ENCODE data around the gene SPO11. TPM values are rescaled to one million over a fixed set of nuclear protein-coding genes. Genes with fewer than 3 reads are reported as not detected.

The SPO11 gene
- total RNA-seq, 3 donors from 2014 or later (not counting 1 experiment from before 2014, with no cell fraction given), result not detected

DNA sequence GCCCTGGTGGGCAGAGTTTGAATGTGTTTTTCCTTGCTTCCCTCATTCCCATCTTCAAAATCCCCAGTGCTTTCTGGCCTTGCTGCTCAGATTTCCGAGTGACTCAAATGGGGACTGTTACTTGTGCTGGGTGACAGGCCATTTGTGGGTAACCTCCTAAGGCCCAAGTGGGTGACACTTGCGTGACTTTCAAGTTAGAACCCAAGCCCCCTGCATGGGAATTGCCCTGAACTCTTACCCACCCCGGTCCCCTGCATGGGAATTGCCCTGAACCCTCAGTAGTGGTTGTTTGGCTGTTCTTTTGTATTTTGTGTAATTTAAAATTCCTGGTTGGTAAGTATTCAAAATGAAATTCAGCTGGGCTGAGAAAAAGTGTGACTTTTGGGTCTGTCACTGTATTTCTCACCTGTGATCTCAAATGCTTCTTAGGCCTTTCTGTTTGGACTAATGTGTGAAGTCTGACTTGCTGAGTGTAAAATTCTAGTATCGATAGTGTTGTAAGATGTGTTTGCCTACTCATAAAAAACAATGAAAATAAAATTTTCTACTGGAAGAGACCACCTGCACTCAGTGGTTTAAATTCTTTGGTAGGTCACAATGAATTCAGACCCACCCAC lies 49.2 kb downstream of the SPO11 start:
- ATAC-seq, result peak in 1 of 3 donors; percentile 29
- Mint-ChIP-seq H3K4me1 (peaks cover 30 to 48% of the 10 kb centered on the region in 2 donors), H3K27me3 (ENCODE audit: low read depth in 2 of 2) (no peaks in the 10 kb centered on the region), H3K36me3 (peaks cover 11% of the 10 kb centered on the region), H3K4me3 (no peak overlapping the region), H3K27ac (peak overlapping the region; percentile 52 to 61), H3K9me3 (no peaks in the 10 kb centered on the region)
- 75% methylated on average over 3 of the region's 4 CpGs for WGBS (ENCODE audit: insufficient coverage)
- Histone ChIP-seq H3K4me1 (ENCODE audit: control insufficient read depth, insufficient read depth, low read length) (peaks cover 21% of the 10 kb centered on the region), H3K36me3 (ENCODE audit: control insufficient read depth, insufficient read depth, low read length) (peaks cover 53% of the 10 kb centered on the region), H3K9me3 (ENCODE audit: control insufficient read depth, insufficient read depth, low read length) (no peaks in the 10 kb centered on the region), H3K27ac (ENCODE audit: low read length) (no peak overlapping the region), H3K4me3 (ENCODE audit: low read length) (no peak overlapping the region), H3K27me3 (ENCODE audit: control insufficient read depth, insufficient read depth, low read length) (no peaks in the 10 kb centered on the region)
- intact Hi-C loops (cut with micrococcal nuclease), result no loop called here
- DNase-seq, result no peak
- TF ChIP-seq, protein P1, sequence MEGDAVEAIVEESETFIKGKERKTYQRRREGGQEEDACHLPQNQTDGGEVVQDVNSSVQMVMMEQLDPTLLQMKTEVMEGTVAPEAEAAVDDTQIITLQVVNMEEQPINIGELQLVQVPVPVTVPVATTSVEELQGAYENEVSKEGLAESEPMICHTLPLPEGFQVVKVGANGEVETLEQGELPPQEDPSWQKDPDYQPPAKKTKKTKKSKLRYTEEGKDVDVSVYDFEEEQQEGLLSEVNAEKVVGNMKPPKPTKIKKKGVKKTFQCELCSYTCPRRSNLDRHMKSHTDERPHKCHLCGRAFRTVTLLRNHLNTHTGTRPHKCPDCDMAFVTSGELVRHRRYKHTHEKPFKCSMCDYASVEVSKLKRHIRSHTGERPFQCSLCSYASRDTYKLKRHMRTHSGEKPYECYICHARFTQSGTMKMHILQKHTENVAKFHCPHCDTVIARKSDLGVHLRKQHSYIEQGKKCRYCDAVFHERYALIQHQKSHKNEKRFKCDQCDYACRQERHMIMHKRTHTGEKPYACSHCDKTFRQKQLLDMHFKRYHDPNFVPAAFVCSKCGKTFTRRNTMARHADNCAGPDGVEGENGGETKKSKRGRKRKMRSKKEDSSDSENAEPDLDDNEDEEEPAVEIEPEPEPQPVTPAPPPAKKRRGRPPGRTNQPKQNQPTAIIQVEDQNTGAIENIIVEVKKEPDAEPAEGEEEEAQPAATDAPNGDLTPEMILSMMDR (IDR thresholded peaks at IDR 0.05), result no peak

DNA sequence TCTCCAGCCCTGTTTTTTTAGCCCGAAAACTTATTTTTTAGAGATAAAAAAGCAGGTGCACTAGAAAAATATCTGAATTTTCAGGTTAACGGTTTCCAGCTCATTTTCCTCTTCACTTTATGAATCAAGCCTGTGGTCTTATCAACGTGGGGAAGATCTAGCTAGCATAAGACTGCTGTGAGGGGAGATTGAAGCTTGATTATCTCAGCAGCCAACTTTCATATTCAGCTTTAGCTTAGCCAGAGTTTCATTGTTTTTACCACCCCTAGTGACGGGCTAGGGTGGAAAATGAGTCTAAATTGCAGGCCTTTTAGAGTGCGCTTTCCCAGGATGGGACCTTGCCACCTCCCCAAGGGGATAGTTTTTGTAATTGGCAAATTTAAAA lies 49.7 kb downstream of the SPO11 start:
- TF ChIP-seq, protein P1 (IDR thresholded peaks at IDR 0.05), result no peak
- 94% methylated on average over 3 of the region's 5 CpGs for WGBS (ENCODE audit: insufficient coverage)
- H3K4me3 Mint-ChIP-seq, result peak overlapping the region; percentile 10
- ATAC-seq, result no peak
- H3K27me3 Mint-ChIP-seq (ENCODE audit: low read depth in 2 of 2), result no peaks in the 10 kb centered on the region
- no peaks in the 10 kb centered on the region for H3K27me3 ChIP-seq (ENCODE audit: control insufficient read depth, insufficient read depth, low read length)
- DNase-seq, result no peak
- intact Hi-C loops (cut with micrococcal nuclease), result no loop called here
- H3K4me1 Mint-ChIP-seq, result peaks cover 35 to 52% of the 10 kb centered on the region in 2 donors
- H3K9me3 Mint-ChIP-seq, result no peaks in the 10 kb centered on the region
- H3K36me3 Mint-ChIP-seq, result peaks cover 11% of the 10 kb centered on the region
- H3K27ac ChIP-seq (ENCODE audit: low read length), result no peak overlapping the region
- no peaks in the 10 kb centered on the region for H3K9me3 ChIP-seq (ENCODE audit: control insufficient read depth, insufficient read depth, low read length)
- peaks cover 51% of the 10 kb centered on the region for H3K36me3 ChIP-seq (ENCODE audit: control insufficient read depth, insufficient read depth, low read length)
- H3K4me1 ChIP-seq (ENCODE audit: control insufficient read depth, insufficient read depth, low read length), result peaks cover 26% of the 10 kb centered on the region
- H3K4me3 ChIP-seq (ENCODE audit: low read length), result no peak overlapping the region
- H3K27ac Mint-ChIP-seq, result peak overlapping the region; percentile 52 to 61

DNA sequence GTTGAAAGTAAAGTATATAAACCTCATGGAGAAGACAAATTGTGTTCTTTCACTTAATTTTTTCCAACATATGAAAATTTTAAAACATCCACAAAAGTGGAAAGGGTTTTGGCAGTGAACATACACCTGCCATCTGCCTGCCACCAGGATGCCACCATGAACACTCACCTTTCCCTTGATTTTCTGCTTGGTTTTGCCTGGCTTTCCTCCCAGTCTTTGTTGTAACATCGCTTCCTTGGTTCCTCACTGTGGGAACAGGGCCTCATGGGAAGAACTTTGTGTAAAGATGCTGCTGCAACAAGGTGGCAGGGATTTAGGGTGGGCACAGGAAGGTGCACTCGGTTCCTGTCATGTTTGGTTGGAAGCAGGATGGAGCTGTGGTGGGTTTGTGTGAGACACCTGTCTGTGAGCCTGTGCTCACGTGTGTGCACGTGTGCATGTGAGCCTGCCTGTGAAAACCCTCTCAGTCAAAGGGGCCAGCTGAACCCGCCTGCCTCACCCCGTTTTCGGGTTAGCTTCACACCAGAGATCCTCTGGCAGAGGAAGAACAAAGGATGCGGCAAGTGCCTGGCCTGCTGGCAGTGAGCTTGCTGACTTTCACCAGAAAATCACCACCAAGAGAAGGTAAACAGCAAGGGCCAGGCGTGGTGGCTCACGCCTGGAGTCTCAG lies 50.6 kb downstream of the SPO11 start:
- ATAC-seq (no peak), DNase-seq (no peak)
- TF ChIP-seq, protein P1 (IDR thresholded peaks at IDR 0.05), result no peak
- H3K27ac ChIP-seq (ENCODE audit: low read length), result no peak overlapping the region
- Mint-ChIP-seq H3K27ac (no peak overlapping the region), H3K27me3 (ENCODE audit: low read depth in 2 of 2) (no peaks in the 10 kb centered on the region), H3K4me3 (no peak overlapping the region), H3K36me3 (peaks cover 11% of the 10 kb centered on the region), H3K4me1 (peaks cover 42 to 58% of the 10 kb centered on the region in 2 donors), H3K9me3 (no peaks in the 10 kb centered on the region)
- H3K36me3 ChIP-seq (ENCODE audit: control insufficient read depth, insufficient read depth, low read length), result peaks cover 41% of the 10 kb centered on the region
- intact Hi-C loops (cut with micrococcal nuclease), result no loop called here
- H3K4me1 ChIP-seq (ENCODE audit: control insufficient read depth, insufficient read depth, low read length), result peaks cover 31% of the 10 kb centered on the region
- 89% methylated on average over 10 of the region's 10 CpGs for WGBS (ENCODE audit: insufficient coverage)
- no peaks in the 10 kb centered on the region for H3K9me3 ChIP-seq (ENCODE audit: control insufficient read depth, insufficient read depth, low read length)
- no peaks in the 10 kb centered on the region for H3K27me3 ChIP-seq (ENCODE audit: control insufficient read depth, insufficient read depth, low read length)
- H3K4me3 ChIP-seq (ENCODE audit: low read length), result no peak overlapping the region

All from natural killer cell (primary cell).